CD4-positive, alpha-beta T cell treated with Interleukin-4 for 4 hours (primary cell): ENCODE measurements around the gene PLEKHG2.

Source experiments
- DNase-seq: peaks from one replicate; pipeline ENCODE4 v3.0.0-alpha.2; 2020

The PLEKHG2 gene

GRCh38 chr19:39386557-39386956, 25.9 kb upstream of the PLEKHG2 start:
- DNase-seq: no peak

- DNase-seq: no peak
Measured at GRCh38 chr19:39388657-39389056, 23.8 kb upstream of the PLEKHG2 start.

GRCh38 chr19:39389631-39390414, 22.6 kb upstream of the PLEKHG2 start:
- no peak for DNase-seq

- no peak for DNase-seq
Measured at GRCh38 chr19:39390451-39390750, 22.1 kb upstream of the PLEKHG2 start.

- DNase-seq: peak; percentile 100
Measured at GRCh38 chr19:39390751-39391437, 21.6 kb upstream of the PLEKHG2 start, which contains the start of the genes MED29 and PAF1. MED29 (plus strand) TSS chr19:39391378; CDS start chr19:39391423, 45 bp downstream. PAF1 (minus strand) TSS chr19:39391106; CDS start chr19:39390864, 242 bp downstream.

- DNase-seq: peak; percentile 93
Measured at GRCh38 chr19:39397360-39398296, 14.8 kb upstream of the PLEKHG2 start.

- DNase-seq: peak; percentile 81
Measured at GRCh38 chr19:39398297-39398864, 14.1 kb upstream of the PLEKHG2 start.

GRCh38 chr19:39399668-39400050, 12.8 kb upstream of the PLEKHG2 start:
- DNase-seq: no peak

- DNase-seq: no peak
Measured at GRCh38 chr19:39400061-39400460, 12.4 kb upstream of the PLEKHG2 start.

GRCh38 chr19:39401070-39401548, 11.4 kb upstream of the PLEKHG2 start:
- no peak for DNase-seq

- peak; percentile 96 for DNase-seq
Measured at GRCh38 chr19:39401549-39402345, 10.7 kb upstream of the PLEKHG2 start.

GRCh38 chr19:39402346-39403300, 9.8 kb upstream of the PLEKHG2 start:
- peak; percentile 83 for DNase-seq

- DNase-seq: peak; percentile 97
Measured at GRCh38 chr19:39403331-39404312, 8.8 kb upstream of the PLEKHG2 start.

- peak; percentile 24 for DNase-seq
Measured at GRCh38 chr19:39405261-39405957, 7.1 kb upstream of the PLEKHG2 start.

- DNase-seq: peak; percentile 94
Measured at GRCh38 chr19:39405958-39406655, 6.4 kb upstream of the PLEKHG2 start.

GRCh38 chr19:39406656-39407409, 5.6 kb upstream of the PLEKHG2 start, which contains the start of gene ZFP36:
ZFP36 (plus strand) TSS chr19:39406847; CDS start chr19:39406905, 58 bp downstream.
- peak; percentile 91 for DNase-seq

GRCh38 chr19:39407410-39407659, 5.1 kb upstream of the PLEKHG2 start:
- DNase-seq: no peak
